Tibial nerve (tissue), 4 donors: Measurements from ENCODE around the gene ALDH3B1.

Experiments used
- EP300 ChIP-seq, 2 donors: sonication (generic); formaldehyde crosslinking; IDR thresholded peaks; one replicate each; pipeline ENCODE4 v1.6.1; 2017; ENCODE audit warnings: antibody characterized with exemption in 2 of 2, mild to moderate bottlenecking in 1 of 2
- TF ChIP-seq, protein P1 (sequence below), 5 experiments: fragments of 200-600 bp in 3 of 5; fragments of 450-650 bp in 2 of 5; sonication (generic) in 3 of 5; IDR thresholded peaks; one replicate each; pipeline ENCODE4 v1.5.1; 2016 to 2019; ENCODE audit warnings: antibody characterized with exemption in 5 of 5, mild to moderate bottlenecking in 3 of 5, moderate library complexity in 2 of 5

DNA sequence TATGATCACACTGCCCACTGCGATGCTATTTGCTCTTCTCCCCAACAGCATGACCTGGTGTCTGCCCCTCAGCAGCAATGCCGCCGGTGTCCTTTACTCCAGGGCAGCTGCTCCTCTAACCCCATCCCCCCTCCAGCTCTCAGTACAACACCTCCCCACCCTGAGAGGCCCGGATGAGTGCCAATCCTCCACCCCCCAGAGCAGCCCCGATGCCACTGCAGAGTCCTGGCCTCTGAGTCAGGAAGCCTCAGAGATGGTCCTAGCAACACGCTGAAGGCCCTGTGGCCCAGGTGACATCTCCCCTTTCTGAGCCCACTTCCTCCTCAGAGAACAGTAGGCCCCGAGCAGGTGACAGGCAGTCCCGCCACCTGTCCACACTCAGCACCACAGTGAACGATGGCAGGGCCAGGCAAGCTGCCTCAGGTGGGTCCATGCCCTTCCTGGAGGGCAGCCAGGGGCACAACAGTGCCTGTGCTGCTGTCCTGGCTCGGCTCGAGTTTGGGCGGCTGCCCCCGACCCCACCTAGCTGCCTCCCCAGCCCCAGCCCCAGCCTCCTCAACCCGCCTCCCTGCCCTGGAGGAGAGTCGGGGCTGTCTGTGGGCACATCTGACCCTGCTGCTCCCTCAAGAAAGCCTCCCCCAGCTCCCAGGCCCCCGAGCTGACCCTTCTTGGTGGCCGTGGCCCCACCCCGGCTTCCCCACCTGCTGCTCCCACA lies 16.4 kb downstream of the ALDH3B1 start:
- no peak for TF ChIP-seq EP300 (IDR thresholded peaks at IDR 0.05)
- TF ChIP-seq, protein P1, sequence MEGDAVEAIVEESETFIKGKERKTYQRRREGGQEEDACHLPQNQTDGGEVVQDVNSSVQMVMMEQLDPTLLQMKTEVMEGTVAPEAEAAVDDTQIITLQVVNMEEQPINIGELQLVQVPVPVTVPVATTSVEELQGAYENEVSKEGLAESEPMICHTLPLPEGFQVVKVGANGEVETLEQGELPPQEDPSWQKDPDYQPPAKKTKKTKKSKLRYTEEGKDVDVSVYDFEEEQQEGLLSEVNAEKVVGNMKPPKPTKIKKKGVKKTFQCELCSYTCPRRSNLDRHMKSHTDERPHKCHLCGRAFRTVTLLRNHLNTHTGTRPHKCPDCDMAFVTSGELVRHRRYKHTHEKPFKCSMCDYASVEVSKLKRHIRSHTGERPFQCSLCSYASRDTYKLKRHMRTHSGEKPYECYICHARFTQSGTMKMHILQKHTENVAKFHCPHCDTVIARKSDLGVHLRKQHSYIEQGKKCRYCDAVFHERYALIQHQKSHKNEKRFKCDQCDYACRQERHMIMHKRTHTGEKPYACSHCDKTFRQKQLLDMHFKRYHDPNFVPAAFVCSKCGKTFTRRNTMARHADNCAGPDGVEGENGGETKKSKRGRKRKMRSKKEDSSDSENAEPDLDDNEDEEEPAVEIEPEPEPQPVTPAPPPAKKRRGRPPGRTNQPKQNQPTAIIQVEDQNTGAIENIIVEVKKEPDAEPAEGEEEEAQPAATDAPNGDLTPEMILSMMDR (IDR thresholded peaks at IDR 0.05) = no peak
